ENCODE data around the gene AK5. TPM values are rescaled to one million over a fixed set of nuclear protein-coding genes. Genes with fewer than 3 reads are reported as not detected.

Gene AK5
- polyA plus RNA-seq, 1 donor (not counting 4 experiments of a cell fraction or from before 2014, with no cell fraction given) = 0.30 TPM

GRCh38 chr1:77553568-77554291 is 271.9 kb downstream of the AK5 start:
- no peak overlapping the region for H3K4me3 ChIP-seq (ENCODE audit: control insufficient read depth in 2 of 3, extremely low read depth in 1 of 3, insufficient read depth in 2 of 3, low read depth in 1 of 3, low read length in 3 of 3)
- TF ChIP-seq EZH2 (IDR thresholded peaks at IDR 0.05; ENCODE audit: low read length) (no peak), CTCF (optimal IDR thresholded peaks at IDR 0.05 in 1 of 3, IDR thresholded peaks at IDR 0.05 in 1 of 3, conservative IDR thresholded peaks at IDR 0.05 in 1 of 3; ENCODE audit: extremely low read depth in 1 of 3, insufficient read depth in 2 of 3, low read length in 3 of 3) (no peak)
- dilution Hi-C loops (cut with MboI; ENCODE audit: extremely low pct_ligation_motif_present, low sequenced_read_pairs) = no loop called here
- DNase-seq (ENCODE audit: low read depth, low spot score) (no peak), FAIRE-seq (no peak)
- H3K4me2 ChIP-seq (ENCODE audit: control insufficient read depth, extremely low read depth, insufficient read depth, low read depth, low read length) = no peak overlapping the region
- no peak overlapping the region for H3K9ac ChIP-seq (ENCODE audit: control insufficient read depth, extremely low read depth, insufficient read depth, low read length)
- peak overlapping the region; percentile 41 for H2AFZ ChIP-seq (ENCODE audit: control insufficient read depth, low read length)
- no peaks in the 10 kb centered on the region for H3K36me3 ChIP-seq (ENCODE audit: control insufficient read depth in 2 of 2, extremely low read depth in 1 of 2, insufficient read depth in 2 of 2, low read length in 2 of 2)
- no peaks in the 10 kb centered on the region for H3K79me2 ChIP-seq (ENCODE audit: control insufficient read depth, insufficient read depth, low read length)
- no peaks in the 10 kb centered on the region for H3K27me3 ChIP-seq (ENCODE audit: control insufficient read depth, extremely low read depth, insufficient read depth, low read length)
- no peak overlapping the region for H3K27ac ChIP-seq (ENCODE audit: control insufficient read depth, insufficient read depth, low read length)
- no peaks in the 10 kb centered on the region for H4K20me1 ChIP-seq (ENCODE audit: control insufficient read depth, extremely low read depth, insufficient read depth, low read length)
- H3K9me1 ChIP-seq (ENCODE audit: control insufficient read depth, extremely low read depth, insufficient read depth, low read length) = no peaks in the 10 kb centered on the region
- no peaks in the 10 kb centered on the region for H3K4me1 ChIP-seq (ENCODE audit: control insufficient read depth, extremely low read depth, insufficient read depth, low read length)
- no peaks in the 10 kb centered on the region for H3K9me3 ChIP-seq (ENCODE audit: control insufficient read depth, low read depth, low read length)

GRCh38 chr1:77556045-77556444 is 274.2 kb downstream of the AK5 start:
- dilution Hi-C loops (cut with MboI; ENCODE audit: extremely low pct_ligation_motif_present, low sequenced_read_pairs) = no loop called here

More at GRCh38 chr1:77556045-77556444, 274.2 kb downstream of the AK5 start:
- no peak overlapping the region for H2AFZ ChIP-seq (ENCODE audit: control insufficient read depth, low read length)
- FAIRE-seq (no peak), DNase-seq (ENCODE audit: low read depth, low spot score) (no peak)
- no peaks in the 10 kb centered on the region for H4K20me1 ChIP-seq (ENCODE audit: control insufficient read depth, extremely low read depth, insufficient read depth, low read length)
- H3K9ac ChIP-seq (ENCODE audit: control insufficient read depth, extremely low read depth, insufficient read depth, low read length) = no peak overlapping the region
- H3K27ac ChIP-seq (ENCODE audit: control insufficient read depth, insufficient read depth, low read length) = no peak overlapping the region
- no peaks in the 10 kb centered on the region for H3K9me3 ChIP-seq (ENCODE audit: control insufficient read depth, low read depth, low read length)
- no peaks in the 10 kb centered on the region for H3K9me1 ChIP-seq (ENCODE audit: control insufficient read depth, extremely low read depth, insufficient read depth, low read length)
- no peaks in the 10 kb centered on the region for H3K4me1 ChIP-seq (ENCODE audit: control insufficient read depth, extremely low read depth, insufficient read depth, low read length)
- H3K27me3 ChIP-seq (ENCODE audit: control insufficient read depth, extremely low read depth, insufficient read depth, low read length) = no peaks in the 10 kb centered on the region
- H3K4me3 ChIP-seq (ENCODE audit: control insufficient read depth in 2 of 3, extremely low read depth in 1 of 3, insufficient read depth in 2 of 3, low read depth in 1 of 3, low read length in 3 of 3) = no peak overlapping the region
- no peak for TF ChIP-seq CTCF (optimal IDR thresholded peaks at IDR 0.05 in 1 of 3, IDR thresholded peaks at IDR 0.05 in 1 of 3, conservative IDR thresholded peaks at IDR 0.05 in 1 of 3; ENCODE audit: extremely low read depth in 1 of 3, insufficient read depth in 2 of 3, low read length in 3 of 3)
- TF ChIP-seq EZH2 (IDR thresholded peaks at IDR 0.05; ENCODE audit: low read length) = no peak
- H3K4me2 ChIP-seq (ENCODE audit: control insufficient read depth, extremely low read depth, insufficient read depth, low read depth, low read length) = no peak overlapping the region
- H3K36me3 ChIP-seq (ENCODE audit: control insufficient read depth in 2 of 2, extremely low read depth in 1 of 2, insufficient read depth in 2 of 2, low read length in 2 of 2) = peaks cover 4 to 5% of the 10 kb centered on the region in 2 experiments
- no peaks in the 10 kb centered on the region for H3K79me2 ChIP-seq (ENCODE audit: control insufficient read depth, insufficient read depth, low read length)
